ENCODE measurements around the gene MYO9B. TPM values are rescaled to one million over a fixed set of nuclear protein-coding genes. Genes with fewer than 3 reads are reported as not detected.

MYO9B gene
- total and polyA plus RNA-seq, 2 of the 13 experiments (the other 11 are each of a cell fraction or from before 2014, with no cell fraction given) = 18.0 to 18.3 TPM

- no peak for TF ChIP-seq GLMP (CRISPR knock-in tag; IDR thresholded peaks at IDR 0.05; ENCODE audit: borderline replicate concordance)
Measured at GRCh38 chr19:17128820-17129219, 53.2 kb downstream of the MYO9B start (continued).

- no peak overlapping the region for H3K4me2 ChIP-seq (ENCODE audit: low read depth, low read length)
Measured at GRCh38 chr19:17129377-17129776, 53.8 kb downstream of the MYO9B start.

DNA sequence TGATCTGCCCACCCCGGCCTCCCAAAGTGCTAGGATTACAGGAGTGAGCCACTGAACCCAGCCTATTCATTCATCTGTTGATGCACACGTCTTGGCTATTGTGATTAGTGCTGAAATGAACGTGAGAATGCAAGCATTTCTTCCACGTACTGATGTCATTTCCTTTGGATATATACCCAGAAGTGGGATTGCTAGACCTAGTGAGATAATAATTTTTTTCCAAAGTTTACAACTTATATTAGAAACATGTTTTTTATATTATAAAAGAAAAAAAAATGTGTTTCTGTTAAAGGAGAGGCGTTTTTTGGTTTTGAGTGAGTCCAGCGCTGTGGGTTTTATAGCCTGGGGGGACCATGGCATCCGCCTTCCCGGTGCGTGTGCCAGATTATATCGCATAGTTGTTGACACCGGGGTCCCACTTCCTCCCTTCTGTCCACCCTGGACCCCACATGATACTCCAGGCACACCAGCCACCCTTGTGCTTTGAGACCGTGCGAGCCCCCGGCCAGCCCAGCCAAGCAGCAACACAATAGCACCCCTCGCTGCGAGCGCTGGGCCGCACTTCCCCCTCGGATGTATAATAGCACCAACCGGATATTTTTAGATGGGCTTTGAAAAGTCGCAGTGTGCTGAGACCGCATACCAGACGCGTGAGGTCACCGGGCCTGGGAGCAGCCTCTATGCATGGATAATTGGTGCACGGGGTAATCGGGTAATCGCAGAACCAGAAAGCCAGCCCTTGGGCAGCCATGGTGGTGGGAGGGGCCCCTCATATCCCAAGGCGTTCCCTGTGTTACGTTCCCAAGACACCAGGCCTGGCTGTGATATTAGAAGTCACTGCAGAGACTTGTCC is 59.6 kb downstream of the MYO9B start:
- Histone ChIP-seq H3K4me1 (ENCODE audit: insufficient read depth, low read length) (peaks cover 83% of the 10 kb centered on the region), H3K36me3 (replicated peaks in 1 of 2; ENCODE audit: control insufficient read depth in 1 of 2, insufficient read depth in 2 of 2, low read length in 2 of 2) (no peaks in the 10 kb centered on the region), H3K4me3 (replicated peaks in 1 of 3; ENCODE audit: insufficient read depth in 1 of 3, low read depth in 2 of 3, low read length in 3 of 3) (peak overlapping the region in 1 of 3 experiments; percentile 49; a peak in 2 of 6 replicates), H3K27me3 (ENCODE audit: control insufficient read depth in 1 of 2, insufficient read depth in 2 of 2, low read length in 2 of 2) (no peaks in the 10 kb centered on the region), H3K27ac (ENCODE audit: extremely low read length, insufficient read depth, low read length) (peak overlapping the region; percentile 68), H2AFZ (ENCODE audit: low read length) (no peak overlapping the region), H3K79me2 (ENCODE audit: insufficient read depth, low read length) (no peaks in the 10 kb centered on the region), H3K4me2 (ENCODE audit: low read depth, low read length) (peak overlapping the region; percentile 80), H3K9me3 (ENCODE audit: low read length) (no peaks in the 10 kb centered on the region), H3K9ac (ENCODE audit: insufficient read depth, low read depth, low read length) (peak overlapping the region; percentile 63), H4K20me1 (ENCODE audit: insufficient read depth, low read length) (no peaks in the 10 kb centered on the region)
- peak; percentile 72 for ATAC-seq
- 66% methylated on average over 12 of the region's 30 CpGs for WGBS (ENCODE audit: low lambda C conversion rate)
- intact Hi-C loops (cut with micrococcal nuclease; ENCODE audit: unreplicated experiment) (loop anchor here (5.0 kb wide), 1 partner anchor 58 kb away; the partner anchor contains the start of genes HAUS8 and MYO9B), in situ Hi-C loops (cut with HindIII; ENCODE audit: extremely low pct_ligation_motif_present, low pct_unique_long_range_greater_than_20kb) (no loop called here)
- POLR2A ChIA-PET = interaction anchor here (1.1 kb wide), 1 partner anchor 61 kb away, joined by 3 read pairs; no protein-coding TSS in a partner anchor
- CTCF ChIA-PET (ENCODE audit: low intra/inter-chr PET ratio, low total read pairs) = interaction anchor here (1.1 kb wide), 1 partner anchor 56 kb away, joined by 3 read pairs; no protein-coding TSS in a partner anchor
- peak; percentile 71 for FAIRE-seq
- DNase-seq (ENCODE audit: low spot score) = peak; percentile 87
- TSS peak; percentile 79 for BruUV-seq (replicated peaks)
- TF ChIP-seq MIER3 (CRISPR knock-in tag; IDR thresholded peaks at IDR 0.05; ENCODE audit: borderline replicate concordance) (no peak), TARDBP (CRISPR knock-in tag; IDR thresholded peaks at IDR 0.05) (peak; percentile 62; the same call in 1 of the 2 replicates), MIXL1 (CRISPR knock-in tag; IDR thresholded peaks at IDR 0.05) (no peak), ZNF251 (CRISPR knock-in tag; IDR thresholded peaks at IDR 0.05) (no peak), TBX3 (IDR thresholded peaks at IDR 0.05; ENCODE audit: borderline replicate concordance) (no peak)
- TF ChIP-seq, protein P1, sequence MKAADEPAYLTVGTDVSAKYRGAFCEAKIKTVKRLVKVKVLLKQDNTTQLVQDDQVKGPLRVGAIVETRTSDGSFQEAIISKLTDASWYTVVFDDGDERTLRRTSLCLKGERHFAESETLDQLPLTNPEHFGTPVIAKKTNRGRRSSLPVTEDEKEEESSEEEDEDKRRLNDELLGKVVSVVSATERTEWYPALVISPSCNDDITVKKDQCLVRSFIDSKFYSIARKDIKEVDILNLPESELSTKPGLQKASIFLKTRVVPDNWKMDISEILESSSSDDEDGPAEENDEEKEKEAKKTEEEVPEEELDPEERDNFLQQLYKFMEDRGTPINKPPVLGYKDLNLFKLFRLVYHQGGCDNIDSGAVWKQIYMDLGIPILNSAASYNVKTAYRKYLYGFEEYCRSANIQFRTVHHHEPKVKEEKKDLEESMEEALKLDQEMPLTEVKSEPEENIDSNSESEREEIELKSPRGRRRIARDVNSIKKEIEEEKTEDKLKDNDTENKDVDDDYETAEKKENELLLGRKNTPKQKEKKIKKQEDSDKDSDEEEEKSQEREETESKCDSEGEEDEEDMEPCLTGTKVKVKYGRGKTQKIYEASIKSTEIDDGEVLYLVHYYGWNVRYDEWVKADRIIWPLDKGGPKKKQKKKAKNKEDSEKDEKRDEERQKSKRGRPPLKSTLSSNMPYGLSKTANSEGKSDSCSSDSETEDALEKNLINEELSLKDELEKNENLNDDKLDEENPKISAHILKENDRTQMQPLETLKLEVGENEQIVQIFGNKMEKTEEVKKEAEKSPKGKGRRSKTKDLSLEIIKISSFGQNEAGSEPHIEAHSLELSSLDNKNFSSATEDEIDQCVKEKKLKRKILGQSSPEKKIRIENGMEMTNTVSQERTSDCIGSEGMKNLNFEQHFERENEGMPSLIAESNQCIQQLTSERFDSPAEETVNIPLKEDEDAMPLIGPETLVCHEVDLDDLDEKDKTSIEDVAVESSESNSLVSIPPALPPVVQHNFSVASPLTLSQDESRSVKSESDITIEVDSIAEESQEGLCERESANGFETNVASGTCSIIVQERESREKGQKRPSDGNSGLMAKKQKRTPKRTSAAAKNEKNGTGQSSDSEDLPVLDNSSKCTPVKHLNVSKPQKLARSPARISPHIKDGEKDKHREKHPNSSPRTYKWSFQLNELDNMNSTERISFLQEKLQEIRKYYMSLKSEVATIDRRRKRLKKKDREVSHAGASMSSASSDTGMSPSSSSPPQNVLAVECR (CRISPR knock-in tag; IDR thresholded peaks at IDR 0.05; ENCODE audit: borderline replicate concordance) = peak; percentile 22; the same call in 1 of the 2 replicates

More at GRCh38 chr19:17129377-17129776, 53.8 kb downstream of the MYO9B start:
- WGBS (ENCODE audit: low lambda C conversion rate) = 84% methylated on average over 12 of the region's 12 CpGs
- no peaks in the 10 kb centered on the region; a peak in 2 of 5 replicates for H3K36me3 ChIP-seq (replicated peaks in 1 of 2; ENCODE audit: control insufficient read depth in 1 of 2, insufficient read depth in 2 of 2, low read length in 2 of 2)
- ChIA-PET CTCF (ENCODE audit: low intra/inter-chr PET ratio, low total read pairs) (no interaction called here), POLR2A (no interaction called here)
- no peaks in the 10 kb centered on the region for H3K79me2 ChIP-seq (ENCODE audit: insufficient read depth, low read length)
- H3K9me3 ChIP-seq (ENCODE audit: low read length) = no peaks in the 10 kb centered on the region
- H3K4me3 ChIP-seq (replicated peaks in 1 of 3; ENCODE audit: insufficient read depth in 1 of 3, low read depth in 2 of 3, low read length in 3 of 3) = no peak overlapping the region
- BruUV-seq (replicated peaks) = no TSS peak
- no peaks in the 10 kb centered on the region for H3K27me3 ChIP-seq (ENCODE audit: control insufficient read depth in 1 of 2, insufficient read depth in 2 of 2, low read length in 2 of 2)
- ATAC-seq (no peak), FAIRE-seq (no peak), DNase-seq (ENCODE audit: low spot score) (no peak)
- peaks cover 39% of the 10 kb centered on the region for H3K4me1 ChIP-seq (ENCODE audit: insufficient read depth, low read length)
- H3K27ac ChIP-seq (ENCODE audit: extremely low read length, insufficient read depth, low read length) = peak overlapping the region; percentile 74
- intact Hi-C loops (cut with micrococcal nuclease; ENCODE audit: unreplicated experiment) (no loop called here), in situ Hi-C loops (cut with HindIII; ENCODE audit: extremely low pct_ligation_motif_present, low pct_unique_long_range_greater_than_20kb) (no loop called here)
- no peak overlapping the region for H3K9ac ChIP-seq (ENCODE audit: insufficient read depth, low read depth, low read length)
- H2AFZ ChIP-seq (ENCODE audit: low read length) = no peak overlapping the region
- H4K20me1 ChIP-seq (ENCODE audit: insufficient read depth, low read length) = no peaks in the 10 kb centered on the region
- TF ChIP-seq ZNF768 (CRISPR knock-in tag; IDR thresholded peaks at IDR 0.05) (0 out of 2 replicates have a peak, but pooled peaks have one; percentile 5), NFKBIZ (CRISPR knock-in tag; IDR thresholded peaks at IDR 0.05) (no peak), MED1 (CRISPR knock-in tag; IDR thresholded peaks at IDR 0.05) (no peak)
